ENCODE data around the gene CAMTA1. TPM values are rescaled to one million over a fixed set of nuclear protein-coding genes. Genes with fewer than 3 reads are reported as not detected.
"Not testable (repeated sequence)": the region's sequence is repeated elsewhere in the genome, so short reads cannot be mapped to it uniquely, and the experiment has no call there.

CAMTA1 gene
- polyA plus RNA-seq, 5 donors = 41.0 to 56.5 (median 48.5) TPM

DNA sequence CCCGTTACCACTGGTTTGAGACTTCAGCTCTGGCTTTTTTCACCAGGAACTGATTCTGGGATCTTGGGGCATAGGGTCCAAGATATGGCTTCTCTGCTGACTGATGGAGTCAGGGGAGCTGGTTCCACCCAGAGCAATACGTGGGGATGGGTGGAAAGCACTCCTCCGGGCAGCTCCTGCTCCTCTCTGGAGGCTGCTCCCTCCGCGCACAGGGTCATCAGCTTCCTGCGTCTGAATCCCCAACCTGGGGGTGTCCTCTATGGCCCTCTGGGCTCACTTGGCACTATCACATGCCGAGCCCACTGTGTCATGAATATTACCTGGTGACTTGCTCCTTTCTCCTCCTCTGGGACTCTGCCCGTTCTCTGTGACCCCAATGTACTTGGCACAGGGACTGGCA lies 580.5 kb downstream of the CAMTA1 start:
- DNase-seq = no peak

DNA sequence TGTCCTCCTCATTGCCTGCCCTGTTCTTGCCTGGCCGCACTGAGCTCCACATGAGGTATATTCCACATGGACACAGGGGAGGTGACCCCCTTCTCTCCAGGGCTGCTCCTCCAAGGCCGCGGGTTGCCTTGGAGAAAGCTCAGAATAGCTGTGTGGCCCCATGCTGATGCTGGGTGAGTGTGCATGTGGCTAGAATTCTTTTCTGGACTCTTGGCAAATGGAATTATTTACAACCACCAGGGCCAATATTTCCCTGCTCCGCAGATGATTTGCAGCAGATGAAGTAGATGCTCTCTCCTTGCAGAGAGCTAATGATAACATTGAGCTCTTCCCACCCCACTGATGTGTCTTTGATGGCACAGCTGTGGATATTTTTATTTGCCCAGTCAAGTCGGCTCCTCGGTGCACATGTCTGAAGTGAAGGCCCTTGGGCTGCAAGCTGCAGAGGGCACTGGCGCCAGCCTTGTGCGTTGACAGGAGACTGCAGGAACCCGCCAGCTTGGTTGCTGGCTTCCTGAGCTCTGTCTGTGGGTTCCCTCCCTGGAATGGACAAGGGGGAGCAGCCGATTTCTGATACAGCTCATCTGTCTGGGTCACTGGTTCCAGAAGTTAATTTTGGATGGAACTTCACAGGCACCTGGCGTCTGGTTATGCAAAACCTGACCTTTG lies 581.2 kb downstream of the CAMTA1 start:
- no peak for DNase-seq

DNA sequence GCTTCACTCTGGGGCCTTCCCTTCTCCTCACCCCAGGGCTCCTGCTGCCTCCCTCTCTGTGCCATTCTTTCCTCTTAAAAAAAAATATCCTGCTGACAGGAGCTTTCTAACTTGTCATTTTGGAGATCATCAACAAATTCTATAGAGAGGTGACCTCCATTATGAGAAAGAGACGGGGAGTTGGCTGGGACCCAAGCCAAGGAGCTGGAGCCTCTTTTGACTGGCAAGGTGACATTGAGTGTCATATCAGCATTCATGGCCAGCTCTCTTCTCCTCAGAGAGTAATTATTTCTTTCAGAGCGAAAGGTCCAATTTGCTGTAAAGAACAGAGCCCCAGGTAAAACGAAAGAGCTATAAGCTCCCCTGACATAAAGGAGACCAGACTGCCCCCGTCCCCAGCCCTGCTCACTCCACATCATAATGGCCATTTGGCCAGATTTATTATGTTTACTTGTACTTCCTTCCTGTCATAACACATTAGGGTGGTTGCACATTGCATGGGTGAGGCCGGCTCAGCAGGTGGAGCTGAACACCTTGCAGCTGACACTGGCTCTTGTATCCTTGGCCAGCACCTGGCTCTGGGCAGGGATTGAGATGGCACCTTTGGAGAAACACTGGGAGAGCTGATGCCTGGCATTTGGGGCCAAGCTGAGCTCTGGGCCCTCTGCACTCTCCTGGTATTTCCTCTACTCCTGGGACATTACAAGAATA lies 581.9 kb downstream of the CAMTA1 start:
- DNase-seq = no peak

DNA sequence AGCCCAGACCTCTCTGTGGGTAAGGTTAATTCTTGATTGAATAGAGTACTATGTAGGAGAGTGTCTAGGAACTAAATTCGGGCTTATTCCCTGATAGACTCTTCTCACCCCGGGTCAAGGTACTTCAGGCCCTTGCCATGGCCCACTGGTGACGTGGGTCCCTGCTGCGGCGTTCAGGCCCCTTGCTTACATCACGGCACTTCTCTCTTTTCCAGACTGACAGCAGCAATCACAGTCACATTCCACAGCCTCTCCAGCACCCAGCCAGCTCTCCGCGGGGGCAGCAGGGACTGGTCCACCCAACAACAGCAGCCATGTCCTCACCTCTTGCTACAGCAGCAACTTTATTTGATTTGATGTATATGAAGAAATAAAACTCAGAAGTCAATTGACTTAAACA lies 584.6 kb downstream of the CAMTA1 start:
- DNase-seq = no peak

DNA sequence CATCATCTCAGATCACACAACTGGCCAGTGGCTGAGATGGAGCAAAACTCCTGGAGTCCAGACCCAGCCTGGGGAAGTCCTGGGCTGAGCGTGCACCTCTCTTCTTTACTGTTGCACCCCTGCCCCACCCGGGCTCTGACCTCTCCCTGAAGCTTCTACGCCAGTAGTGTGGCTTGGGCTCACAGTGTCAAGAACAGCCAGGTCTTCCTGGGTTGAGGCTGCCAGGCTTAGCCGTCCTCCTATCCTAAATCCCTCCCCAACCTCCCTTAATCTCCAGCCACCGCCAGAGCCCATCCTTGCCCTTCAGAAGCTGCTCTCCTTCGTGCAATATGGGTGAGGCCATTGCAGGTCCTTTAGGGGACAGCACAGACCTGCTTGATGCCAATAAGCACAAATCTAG lies 586.7 kb downstream of the CAMTA1 start:
- no peak for DNase-seq

DNA sequence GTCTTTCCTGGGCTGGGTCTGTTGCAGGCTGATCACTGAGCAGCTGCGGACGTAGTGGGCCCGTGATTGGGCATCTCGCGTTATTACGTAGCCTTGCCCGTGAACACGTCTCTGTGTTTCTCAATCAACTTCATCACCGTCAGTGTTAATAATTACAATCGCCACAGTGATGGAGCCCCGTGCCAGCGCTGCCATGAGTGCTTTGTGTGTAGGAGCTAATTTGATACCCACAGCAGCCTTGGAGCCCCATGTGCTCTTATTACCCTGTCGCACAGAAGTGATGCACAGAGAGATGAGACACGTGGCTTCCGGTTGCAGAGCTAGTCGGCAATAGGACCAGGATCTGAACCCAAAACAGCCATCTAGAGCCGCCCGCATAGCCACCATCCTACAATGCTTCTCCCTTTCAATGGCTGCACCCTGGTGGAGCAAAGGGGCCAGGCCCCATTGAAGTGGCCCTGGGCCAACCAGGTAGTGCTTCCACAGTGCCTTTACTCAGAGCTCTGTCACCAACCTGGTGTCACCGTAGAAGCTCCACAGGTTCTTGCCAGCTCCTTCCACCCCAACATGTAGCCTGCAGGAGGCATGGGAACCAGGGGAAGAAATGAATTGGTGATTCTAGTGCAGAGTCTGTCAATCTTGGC lies 587.3 kb downstream of the CAMTA1 start:
- DNase-seq = no peak

DNA sequence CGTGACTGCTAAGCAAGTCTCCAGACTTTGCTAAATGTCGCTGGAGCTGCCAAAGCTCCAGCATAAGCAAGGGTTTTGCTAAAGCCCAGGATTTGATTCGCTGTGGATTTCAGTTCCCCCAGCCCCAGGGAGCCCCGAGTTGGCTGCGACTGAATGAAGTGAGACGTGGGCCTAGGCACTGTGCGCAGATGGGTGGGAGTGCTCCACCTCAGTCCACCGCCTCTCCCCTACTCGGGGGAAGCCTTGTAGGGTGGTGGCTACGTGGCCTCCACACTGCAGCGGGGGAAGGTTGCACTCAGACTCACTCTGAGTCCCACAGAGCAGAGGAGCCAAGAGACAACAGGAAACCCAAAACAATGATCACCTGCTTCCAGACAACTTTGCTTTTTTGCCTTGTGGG lies 588.0 kb downstream of the CAMTA1 start:
- no peak for DNase-seq

DNA sequence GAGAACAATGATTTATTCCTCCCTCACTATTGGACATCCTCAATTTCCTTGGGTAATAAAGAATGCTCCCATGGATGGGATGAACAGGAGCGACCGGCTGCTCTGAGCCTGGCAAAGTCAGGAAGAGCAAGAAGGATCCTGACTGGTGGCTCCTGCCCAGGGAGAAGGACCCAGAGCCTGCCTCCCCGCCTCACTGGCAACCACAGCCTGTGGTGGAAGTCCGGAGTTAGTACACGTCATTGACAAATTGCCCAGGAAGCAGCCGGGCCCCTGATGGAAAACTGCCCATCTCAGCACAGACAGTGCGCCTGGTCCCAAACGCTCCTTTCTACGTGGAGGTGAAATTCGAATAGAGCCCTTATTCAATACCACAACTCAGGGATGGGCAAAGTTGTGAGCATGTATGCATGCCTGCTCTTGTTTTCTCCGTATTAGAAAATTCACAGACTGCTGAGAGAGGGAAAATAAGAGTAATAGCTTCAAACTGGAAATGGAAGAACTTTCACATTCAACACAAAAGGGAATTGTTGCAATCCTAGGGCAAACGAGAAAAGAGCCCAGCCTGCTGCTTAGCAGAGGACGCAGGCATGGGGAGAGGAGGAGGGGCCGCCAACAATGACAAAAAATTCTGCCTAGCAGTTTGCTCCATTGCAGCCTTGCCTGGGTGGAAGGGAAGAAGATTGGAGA lies 588.8 kb downstream of the CAMTA1 start:
- no peak for DNase-seq

DNA sequence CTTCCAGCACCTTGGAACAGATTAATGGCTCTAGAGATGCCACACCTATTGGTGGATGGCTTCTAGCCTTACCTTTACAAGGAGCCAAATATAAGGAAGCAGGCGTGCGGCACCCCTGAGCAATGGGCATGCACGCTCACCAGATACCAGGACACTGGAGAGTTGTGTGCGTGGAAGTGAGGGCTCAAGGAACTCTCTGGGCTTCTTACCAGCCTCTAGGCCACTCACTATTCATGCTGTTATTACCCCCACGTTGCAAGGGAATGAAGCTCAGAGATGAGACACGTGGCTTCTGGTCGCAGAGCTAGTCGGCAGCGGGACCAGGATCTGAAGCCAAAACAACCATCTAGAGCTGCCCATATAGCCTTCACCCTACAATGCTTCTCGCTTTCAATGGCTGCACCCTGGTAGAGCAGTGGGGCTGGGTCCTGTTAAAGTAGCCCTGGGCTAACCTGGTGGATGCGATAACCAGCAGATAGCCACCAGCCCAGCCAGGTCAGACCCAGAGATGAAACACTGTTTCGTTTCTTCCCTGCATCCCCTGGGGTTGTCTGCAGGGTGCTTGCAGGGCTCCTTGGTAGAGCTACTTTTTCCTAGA lies 589.4 kb downstream of the CAMTA1 start:
- DNase-seq = no peak

DNA sequence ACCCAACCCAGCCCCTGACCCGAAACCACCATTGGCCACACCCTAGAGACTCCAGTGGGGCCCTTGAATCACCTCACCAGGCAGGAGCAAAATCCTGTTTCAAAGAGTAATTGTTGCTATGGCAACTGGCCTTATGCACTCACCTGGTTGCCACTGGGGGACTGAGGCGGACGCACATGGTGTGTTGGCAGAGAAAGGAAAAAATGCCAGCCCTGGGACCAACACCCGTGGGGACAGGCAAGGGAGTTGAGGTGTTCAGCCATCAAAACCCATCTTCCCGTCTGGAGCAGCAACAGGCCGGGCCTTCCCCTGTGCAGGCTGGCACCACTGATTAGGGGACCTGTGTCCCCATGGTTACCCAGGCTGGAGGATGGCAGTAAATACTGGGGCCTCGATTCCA lies 590.1 kb downstream of the CAMTA1 start:
- no peak for DNase-seq

DNA sequence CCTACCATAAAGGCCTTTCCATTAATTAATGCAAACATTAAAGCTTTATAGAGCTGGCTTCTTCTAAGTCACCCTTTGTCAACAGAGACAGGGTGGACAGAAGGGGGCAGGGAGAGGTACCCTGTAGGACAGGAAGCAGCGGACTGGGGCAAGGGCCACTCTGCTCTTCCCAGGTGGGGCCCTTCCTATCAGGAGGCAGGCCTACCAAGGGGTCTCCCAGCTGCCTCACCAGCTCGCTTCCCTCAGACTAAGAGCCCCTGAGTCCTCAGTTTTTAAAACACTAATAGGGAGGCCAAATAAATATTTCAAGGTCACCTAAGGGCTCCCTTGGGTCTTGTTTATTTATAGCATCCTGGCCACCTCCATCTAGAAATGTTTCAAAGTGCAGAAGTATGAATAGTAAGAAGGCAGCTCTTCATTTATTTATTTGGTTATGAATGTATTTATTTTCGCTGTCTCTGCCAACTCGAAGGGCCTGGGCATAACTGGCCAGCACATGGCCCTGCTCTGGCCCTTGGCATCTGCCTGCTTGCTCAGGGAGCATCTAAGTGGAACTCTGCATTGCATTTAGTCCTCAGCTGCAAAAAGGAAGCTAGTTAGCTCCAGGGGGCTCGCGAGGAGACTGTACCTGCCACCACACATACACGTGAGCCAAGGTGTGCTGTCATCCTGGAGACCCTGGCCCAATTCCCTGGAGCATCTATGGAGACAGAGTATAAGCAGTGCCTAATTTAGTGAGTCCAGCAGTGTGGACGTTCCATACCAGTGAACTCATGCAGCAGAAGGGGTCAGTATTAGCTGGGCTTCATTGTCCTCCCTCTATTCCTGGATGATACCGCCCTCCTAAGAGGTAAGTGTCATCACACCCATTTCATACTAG lies 590.8 kb downstream of the CAMTA1 start:
- DNase-seq = no peak

DNA sequence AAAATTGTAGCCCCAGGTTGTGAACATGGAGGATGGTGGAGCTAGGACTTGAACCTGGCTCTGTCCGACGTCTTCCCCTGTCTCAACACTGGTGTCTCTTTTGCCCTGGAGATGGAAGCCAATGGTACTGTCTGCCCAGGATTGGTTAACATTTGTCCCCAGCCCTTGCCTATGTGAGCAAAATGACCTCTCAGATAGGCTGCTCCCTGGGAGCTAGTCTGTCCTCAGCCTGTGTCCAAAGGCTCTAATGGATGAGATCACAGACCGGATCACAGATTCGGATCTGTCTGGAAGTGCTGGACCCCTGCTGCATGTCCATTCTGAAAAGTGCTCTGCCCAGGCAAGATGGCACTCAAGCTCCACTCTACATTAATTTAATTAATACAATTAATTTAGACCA lies 591.4 kb downstream of the CAMTA1 start:
- no peak for DNase-seq

DNA sequence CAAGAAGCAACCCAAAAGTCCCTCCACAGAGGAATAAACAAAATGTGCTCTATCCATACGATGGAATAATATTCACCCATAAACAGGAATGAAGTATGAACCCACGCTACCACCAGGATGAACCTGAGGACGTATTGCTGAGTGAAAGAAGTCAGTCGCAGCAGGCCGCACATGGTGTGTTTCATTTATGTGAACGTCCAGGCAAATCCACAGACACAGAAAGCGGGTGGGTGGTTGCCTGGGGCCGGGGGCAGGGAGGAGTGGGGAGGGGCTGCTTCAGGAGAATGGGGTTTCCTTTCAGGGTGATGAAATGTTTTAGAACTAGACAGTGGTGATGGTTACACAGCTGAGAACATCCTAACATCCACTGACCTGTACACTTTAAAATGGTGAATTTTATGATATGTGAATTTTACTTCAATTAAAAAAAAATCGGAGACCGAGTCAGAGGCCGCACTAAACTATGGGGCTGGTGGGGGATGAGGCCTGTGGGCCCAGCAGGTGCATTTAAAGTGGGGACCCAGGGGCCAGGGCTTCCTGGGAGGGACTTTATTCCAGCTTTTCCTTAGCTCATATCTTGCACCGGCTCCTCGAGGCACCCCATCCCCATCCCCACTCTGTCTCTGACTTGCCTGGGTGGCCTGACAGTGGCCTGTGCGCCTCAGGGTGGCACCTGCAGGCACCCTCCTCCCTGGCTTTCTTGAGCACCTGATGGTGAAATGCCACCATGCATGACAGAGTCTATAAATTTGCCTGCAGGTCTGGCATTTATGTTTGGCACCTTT lies 593.3 kb downstream of the CAMTA1 start:
- no peak for DNase-seq

DNA sequence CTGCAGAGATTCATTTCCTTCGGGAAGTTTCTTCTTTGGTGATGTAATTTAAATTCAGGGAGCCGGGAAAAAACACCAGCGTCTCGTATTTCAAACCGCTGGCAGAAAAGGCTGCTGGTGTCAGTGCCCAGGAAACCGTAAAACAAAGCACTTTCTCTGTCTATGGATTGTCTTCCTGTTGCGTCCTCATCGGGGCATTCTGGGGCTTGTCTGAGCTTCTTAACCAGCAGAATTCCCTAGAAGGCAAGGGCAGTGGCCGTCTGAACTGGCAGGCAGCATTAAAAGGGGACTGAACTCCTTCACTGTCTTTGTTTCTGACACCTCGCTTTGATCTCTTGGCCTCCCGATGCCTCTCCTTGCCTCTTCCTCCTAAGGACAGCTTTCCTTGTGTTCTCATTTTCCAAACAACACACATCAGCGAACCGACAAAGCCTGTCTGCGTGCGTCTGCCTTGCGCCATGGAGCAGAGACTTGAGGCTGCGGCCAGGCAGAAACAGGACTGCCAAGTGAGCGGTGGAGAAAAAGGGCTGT lies 594.3 kb downstream of the CAMTA1 start:
- peak in 1 of 2 donors; percentile 30 for DNase-seq

DNA sequence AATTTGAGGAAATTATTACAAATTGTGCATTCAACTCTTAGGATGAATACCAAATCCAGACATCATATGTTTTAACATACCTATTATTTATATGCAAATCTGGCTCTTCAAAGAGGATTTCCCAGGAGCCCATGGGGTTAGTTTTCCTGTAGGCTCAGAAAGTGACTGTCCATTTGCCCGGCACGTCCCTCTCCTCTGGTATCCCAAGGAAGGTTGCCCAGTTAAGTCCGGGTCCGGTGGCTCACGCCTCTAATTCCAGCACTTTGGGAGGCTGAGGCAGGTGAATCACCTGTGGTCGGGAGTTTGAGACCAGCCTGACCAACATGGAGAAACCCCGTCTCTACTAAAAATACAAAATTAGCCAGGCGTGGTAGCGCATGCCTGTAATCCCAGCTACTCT lies 594.8 kb downstream of the CAMTA1 start:
- not testable (repeated sequence) for DNase-seq

DNA sequence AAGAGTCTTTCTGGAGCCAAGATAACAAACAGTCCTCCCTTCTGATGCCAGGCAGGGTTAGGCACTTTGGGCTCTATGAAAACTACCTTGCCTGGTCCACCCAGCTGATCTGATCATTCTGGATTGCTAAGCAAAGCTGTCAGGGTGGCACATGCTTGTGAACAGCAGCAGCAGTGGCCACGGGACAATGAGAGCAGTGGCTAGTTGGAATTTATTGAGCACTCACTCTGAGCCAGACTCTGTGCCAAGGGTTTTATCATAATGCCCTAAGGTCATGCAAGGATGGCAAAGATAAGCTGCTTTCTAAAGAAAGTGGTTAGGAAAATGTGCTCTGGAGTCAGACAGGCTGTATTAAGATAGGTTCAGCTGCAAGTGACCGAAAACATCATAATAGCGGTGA lies 595.5 kb downstream of the CAMTA1 start:
- no peak for DNase-seq

DNA sequence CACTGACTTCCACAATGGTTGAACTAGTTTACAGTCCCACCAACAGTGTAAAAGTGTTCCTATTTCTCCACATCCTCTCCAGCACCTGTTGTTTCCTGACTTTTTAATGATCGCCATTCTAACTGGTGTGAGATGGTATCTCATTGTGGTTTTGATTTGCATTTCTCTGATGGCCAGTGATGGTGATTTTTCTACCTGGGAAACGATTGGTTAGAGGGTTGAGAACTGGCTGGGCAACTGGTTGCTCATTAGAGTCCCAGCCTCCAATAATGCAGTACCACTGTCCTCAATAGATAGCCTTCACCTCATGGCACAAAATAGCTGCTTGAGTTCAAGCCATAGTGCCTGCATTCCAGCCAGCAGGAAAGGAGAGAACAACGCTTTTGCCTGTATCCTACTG lies 596.5 kb downstream of the CAMTA1 start:
- not testable (repeated sequence) for DNase-seq

DNA sequence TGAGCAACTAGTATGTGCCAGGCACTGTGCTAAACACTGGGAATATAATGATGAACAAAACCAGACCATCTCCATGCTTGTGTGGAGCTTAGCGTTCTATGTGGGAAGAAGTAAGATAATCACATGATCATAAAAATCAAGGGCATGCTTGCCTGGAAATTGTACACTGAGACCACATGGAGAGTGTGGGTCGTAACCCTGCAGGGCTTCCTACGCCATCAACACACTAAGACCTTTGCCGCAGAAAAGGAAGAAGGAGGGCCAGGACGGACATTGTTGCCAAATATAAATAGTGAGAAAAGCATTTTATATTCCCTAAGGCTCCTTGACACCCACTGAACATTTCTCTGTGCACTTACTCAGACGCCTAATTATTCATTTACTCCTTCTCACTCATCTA lies 597.7 kb downstream of the CAMTA1 start:
- DNase-seq = no peak

DNA sequence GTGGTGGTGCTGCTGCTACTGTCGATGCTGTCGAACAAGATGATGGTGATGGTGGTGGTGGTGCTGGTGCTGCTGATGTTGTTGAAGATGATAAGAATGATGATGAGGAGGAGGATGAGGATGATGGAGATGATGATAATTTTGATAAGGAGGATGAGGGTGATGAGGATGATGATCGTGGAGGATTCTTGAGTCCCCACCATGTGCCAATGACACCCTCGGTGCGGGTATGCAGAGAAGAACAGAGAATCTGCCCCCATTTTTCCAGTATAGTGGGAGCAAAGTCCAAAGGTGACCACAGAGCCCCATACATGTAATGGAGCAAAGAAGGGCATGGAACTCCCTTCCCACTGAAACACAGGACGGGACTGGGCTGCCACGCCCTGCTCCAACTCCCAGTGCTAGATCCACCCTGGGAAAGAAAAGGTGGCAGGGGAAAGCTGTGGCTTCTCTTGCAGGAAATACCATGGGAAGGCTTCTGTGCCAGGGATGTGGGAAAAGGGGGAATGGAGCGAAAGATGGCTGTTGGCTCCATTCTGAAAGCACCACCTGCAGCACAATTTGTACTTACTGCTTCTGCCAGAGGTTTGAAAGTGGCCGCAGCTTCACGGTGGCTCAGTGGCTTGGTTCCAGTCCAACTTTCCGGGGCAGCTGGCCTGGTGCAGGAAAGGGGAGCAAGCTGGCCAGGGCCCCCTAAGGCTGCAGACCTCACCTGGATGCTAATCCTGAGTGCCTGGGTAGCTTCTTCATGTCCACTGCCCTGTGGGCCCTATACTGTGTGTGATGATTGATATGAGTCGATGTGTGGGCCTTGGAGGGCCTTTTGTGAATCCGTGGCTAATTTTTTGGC lies 598.6 kb downstream of the CAMTA1 start:
- no peak for DNase-seq
